ENCODE data around the gene CPNE5.

Gene CPNE5

DNA sequence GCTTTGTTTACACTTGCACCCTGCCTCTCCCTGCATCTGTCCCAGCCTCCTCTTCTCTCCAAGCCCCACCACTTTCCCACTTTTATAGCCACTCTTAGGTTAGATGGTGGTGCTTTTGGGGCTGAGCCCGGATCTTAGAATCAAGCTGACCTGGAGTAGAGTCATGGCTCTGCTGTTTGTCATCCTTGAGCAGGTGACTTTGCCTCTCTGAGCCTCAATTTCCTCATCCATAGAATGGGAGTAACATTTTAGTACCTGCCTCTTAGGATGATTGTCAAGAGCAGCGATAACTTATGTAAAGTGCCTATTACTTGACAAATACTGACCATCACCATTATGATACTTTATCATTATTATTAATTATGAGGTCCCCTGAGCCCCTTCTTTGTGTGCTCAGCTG is 48.2 kb downstream of the CPNE5 start:
- DNase-seq (ENCODE audit: low spot score) = no peak

DNA sequence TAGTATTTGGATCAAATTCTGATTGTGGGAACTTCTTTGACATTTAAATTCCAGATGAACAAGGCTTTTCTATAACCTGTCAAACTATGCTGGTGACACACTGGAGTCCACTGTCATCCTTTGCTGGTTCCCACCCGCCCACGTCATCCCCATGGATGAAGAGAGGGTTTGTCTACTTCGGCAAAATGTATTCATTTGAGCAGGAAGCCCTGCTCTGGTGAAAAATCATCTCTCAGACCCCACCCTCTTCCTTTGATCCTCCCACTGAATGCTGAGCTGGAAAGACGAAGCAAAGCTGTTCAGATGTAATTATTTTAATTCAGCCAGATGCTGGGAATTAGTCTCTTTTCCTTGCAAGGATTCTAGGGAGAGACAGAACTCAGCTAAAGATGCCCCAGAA is 50.5 kb downstream of the CPNE5 start:
- no peak for DNase-seq (ENCODE audit: low spot score)

DNA sequence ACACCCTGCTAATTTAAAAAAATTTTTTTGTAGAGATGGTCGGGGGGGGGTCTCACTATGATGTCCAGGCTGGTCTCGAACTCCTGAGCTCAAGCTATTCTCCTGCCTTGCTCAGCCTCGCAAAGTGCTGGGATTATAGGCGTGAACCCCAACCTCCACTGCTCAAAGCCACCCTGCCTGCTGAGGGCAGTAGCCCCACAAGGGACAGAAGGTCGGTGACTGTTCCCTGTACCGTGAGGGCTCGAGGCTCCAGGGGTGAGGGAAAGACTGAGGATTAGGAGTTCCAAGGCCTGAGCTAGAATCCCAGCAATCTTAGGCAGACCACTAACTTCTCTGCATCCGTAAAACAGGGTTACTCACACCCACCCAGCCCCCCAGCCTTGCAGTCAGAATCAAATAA is 51.1 kb downstream of the CPNE5 start:
- no peak for DNase-seq (ENCODE audit: low spot score)

DNA sequence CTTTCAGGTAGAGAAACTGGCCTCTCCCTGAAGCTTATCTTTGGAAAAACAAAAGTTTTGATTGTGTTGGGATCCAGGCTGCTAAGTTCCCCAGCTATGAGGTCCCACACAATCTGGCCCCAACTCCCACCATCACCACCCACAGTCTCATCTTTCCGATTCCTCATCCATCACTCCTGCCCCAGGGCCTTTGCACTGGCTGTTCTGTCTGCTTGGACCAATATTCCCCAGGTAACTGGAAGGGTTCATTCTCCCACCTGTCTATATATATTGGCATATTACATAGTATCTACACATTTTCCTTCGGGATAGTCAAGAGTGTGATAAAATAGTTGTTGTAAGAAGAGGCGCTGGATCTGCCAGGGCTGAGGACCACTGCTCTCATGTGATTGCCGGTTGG is 52.0 kb downstream of the CPNE5 start:
- DNase-seq (ENCODE audit: low spot score) = no peak

DNA sequence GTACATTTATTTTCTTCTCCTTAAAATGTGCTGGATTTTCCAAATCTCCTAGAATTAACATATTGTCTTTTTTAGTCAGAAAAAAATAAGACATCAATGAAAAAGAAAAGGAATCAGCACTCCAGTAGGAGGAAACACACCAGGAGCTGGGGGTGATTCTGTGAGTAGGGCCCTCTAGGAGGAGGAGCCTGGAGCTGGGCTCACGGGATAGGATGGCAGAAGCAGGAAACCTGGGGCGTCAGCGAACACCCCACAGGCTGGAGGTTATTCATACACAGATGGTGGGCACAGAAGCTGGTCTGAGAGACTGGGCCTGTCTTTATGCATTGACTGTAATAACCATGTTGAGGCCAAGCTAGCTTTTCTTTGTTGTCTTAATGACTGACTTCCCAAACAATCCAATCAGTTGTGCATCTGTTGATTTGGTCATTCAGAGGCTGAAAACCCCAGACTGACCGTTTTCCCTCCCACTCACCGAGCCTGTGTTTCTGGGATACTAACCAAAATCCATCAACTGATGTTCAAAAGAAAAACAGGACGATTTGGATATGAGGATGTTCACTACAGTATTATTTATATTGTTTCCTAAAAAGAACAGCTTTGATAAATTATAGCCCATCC is 53.1 kb downstream of the CPNE5 start:
- no peak for DNase-seq (ENCODE audit: low spot score)

DNA sequence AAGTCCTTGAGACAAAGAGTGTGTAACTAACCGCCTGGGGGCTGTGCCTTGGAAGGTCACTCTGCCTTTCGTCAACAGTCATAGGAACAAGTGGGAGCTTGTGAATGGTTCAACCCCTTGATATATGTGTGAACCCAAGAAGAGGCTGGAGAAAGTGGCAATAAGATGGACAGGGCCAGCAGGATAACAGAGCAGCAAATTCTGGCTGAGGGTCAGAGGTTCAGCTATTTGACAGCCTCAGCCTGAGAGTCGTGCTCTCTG is 54.9 kb downstream of the CPNE5 start:
- DNase-seq (ENCODE audit: low spot score) = no peak

DNA sequence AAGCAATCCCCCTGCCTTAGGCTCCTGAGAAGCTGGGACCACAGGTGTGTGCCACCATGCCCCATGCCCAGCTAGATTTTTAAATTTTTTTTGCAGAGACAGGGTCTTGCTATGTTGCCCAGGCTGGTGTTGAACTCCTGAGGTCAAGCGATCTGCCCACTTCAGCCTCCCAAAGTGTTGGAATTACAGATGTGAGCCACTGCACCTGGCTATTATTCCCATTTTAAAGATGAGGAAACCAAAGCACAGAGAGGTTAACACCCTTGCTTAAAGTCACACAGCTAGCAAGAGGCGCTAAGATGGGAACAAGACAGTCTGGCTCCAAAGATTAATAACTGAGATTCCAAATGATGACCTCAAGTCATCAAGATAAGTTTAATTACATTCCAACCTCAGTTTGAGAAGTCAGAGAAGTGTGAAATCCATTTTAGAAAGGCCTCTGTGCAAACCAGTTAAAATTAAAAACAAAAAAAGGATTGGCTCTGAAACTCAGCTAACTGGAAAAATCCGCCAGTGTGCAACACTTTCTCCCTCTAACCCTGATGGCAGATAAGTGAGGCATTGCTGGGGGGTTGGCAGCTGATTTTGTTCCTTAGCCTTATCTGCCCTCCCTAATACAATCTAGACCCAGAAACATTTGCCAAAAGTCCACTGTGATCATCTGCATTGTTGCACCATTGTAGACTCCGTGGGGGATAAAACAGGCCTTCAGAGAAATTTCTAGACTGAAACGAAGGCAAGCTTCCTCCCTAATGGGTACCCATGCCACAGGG is 55.5 kb downstream of the CPNE5 start:
- DNase-seq (ENCODE audit: low spot score) = no peak

DNA sequence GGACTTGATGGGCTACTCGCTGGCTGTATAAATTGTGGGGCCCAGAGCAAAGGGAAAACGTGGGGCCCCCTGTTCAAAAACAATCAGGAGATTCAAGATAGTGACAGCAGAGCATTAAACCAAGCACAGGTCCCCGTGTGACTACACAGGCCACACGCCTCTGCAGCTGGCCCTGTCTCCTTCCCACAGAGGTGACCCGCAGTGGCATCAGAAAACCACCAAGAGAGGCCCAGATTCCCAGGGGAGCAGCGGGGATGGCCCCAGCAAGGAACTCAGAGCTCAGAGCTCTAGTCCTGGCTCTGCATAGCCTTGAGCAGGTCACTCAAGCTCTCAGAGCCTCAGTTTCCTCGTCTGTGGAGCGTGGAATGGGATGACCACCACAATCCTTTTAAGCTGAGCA is 57.6 kb downstream of the CPNE5 start:
- DNase-seq (ENCODE audit: low spot score) = no peak

DNA sequence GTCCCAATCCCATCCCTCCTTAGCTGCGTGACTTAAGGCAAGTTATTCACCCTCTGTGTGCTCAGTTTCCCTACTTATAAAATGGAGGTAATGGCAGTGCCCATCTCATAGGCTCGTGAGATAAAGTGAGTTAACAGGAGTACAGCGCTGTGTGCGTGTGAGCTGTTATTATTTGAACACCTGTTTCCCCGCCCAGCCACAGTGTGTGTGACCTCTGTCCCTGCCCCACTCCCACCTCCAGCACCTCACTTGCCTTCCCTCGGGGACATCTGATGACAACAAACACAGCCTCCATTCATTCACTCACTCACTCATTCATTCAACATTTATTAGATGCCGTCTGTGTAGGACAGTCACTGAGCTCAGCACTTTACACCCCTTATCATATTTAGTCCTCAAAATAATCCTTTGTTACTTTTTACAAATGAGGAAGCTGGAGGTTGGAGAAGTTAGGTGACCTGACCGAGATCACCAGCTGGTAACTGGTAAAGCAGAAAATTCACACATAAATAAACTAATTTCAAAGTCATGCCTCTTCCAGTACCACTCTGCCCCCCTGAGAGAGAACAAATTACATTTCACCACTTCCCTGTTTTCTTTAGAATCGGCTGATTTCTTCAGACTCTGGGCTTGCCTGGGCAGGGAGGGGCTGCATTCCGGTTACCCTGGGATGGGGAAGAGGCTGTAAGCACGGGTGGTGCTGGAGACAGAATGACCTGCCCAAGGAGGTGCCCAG is 58.6 kb downstream of the CPNE5 start:
- no peak for DNase-seq (ENCODE audit: low spot score)

DNA sequence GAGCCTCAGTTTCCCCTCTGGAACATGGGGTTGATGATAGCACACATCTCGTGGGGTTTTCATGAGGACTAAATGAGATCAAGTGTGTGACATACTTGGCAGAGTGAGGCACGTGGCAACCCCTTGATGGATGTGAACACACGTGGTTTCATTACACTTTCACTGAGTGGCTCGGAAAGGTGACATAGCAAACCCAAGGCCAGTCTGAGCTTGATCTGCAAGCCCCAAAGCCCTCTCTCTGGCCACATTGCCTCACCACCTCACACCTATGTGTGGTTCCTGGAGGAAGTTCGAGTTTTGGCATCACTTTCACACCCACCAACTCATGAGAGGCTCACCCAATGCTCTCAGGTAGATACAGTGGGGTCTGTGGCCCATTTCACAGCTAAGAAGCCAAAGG is 60.0 kb downstream of the CPNE5 start:
- no peak for DNase-seq (ENCODE audit: low spot score)

DNA sequence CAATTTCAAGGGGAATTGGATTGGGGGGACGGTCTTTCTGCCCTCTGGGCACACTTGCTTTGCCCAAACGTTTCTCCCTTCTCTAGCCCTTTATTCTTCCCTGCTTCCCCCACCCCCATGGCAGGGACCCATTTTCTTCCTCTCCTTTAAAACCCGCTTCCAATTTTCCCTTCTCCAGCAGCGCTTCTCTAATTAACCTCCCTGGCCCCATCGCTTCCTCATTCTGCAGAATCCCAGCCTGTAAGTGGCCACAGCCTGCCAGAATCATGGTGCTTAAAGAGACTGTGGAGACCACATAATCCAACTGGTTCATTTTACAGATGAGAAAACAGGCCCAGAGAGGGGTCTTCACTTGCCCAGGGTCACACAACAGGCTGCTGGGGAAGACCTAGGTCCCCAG is 61.4 kb downstream of the CPNE5 start:
- no peak for DNase-seq (ENCODE audit: low spot score)

DNA sequence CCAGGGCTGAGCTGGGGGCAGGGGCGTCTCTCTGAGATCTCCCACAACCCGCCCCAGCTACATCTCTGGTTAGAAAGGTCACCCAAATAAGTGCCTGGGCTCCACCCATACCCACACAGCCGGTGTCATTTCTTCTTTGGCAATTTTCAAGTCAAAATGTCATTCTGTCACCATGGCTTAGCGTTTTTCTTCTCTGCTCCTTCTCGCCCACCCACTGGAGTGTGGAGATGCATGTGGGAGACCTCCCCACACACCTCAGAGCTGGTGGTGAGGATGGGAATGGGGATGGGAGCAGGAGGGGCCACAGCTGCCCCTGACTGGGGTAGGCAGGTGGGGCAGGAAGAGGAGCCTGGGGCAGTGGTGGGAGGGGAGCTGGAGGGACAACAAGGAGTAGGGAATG is 63.1 kb downstream of the CPNE5 start:
- DNase-seq (ENCODE audit: low spot score) = no peak

DNA sequence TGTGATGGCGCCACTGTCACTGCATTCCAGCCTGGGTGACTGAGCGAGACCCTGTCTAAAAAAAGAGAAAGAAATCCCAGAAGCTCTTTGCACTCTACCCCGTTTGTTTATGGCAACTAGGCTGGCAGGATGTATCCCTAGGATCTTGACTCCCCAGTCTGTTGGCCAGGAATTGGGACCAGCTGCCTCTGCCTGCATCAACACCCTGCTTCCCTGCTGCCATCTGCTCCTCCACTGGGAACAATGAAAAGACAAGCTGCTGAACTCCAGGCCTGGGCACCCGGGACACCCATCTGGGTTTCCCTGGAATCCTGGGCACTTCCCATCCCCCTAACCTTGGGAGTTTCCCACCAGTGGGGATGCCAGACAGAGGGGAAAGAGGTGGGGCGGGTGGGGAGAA is 64.9 kb downstream of the CPNE5 start:
- peak; percentile 57 for DNase-seq (ENCODE audit: low spot score)

DNA sequence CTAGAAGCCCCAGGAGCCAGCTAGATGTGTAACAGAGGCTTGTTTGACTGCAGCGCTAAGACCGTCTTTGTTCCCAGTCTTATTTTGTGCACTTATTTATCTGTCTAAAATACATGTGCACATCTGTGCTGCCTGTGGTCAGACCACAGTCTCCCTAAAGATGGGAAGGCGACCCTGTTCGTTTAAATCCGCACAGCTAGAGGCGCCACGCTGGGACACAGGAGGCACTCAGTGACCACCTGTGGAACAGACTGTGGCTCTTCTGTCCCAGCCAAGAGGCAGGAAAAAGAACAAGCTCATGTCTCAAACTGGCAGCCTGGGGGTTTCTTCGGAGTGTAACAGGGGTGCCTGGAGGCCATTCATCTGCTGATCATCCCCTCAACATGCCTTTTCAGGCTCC is 66.8 kb downstream of the CPNE5 start:
- no peak for DNase-seq (ENCODE audit: low spot score)

DNA sequence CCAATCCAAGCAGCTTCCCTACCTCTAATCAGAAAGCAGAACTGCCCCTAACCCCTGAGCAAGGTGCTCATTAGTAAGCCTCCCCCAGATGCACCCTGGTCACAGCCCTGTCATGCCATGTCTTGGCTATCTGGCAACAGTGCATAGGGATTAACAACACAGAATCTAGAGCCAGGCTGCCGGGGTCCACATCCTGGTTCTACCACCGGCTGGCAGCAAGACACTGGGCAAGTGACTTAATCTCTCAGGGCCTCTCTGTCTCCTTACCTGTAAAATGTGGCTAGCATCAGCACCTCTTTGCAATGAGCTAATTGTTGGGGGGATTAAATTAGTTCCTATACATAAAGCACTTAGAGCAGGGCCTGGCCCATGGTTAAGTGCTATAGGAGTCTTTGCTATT is 68.1 kb downstream of the CPNE5 start:
- DNase-seq (ENCODE audit: low spot score) = no peak

DNA sequence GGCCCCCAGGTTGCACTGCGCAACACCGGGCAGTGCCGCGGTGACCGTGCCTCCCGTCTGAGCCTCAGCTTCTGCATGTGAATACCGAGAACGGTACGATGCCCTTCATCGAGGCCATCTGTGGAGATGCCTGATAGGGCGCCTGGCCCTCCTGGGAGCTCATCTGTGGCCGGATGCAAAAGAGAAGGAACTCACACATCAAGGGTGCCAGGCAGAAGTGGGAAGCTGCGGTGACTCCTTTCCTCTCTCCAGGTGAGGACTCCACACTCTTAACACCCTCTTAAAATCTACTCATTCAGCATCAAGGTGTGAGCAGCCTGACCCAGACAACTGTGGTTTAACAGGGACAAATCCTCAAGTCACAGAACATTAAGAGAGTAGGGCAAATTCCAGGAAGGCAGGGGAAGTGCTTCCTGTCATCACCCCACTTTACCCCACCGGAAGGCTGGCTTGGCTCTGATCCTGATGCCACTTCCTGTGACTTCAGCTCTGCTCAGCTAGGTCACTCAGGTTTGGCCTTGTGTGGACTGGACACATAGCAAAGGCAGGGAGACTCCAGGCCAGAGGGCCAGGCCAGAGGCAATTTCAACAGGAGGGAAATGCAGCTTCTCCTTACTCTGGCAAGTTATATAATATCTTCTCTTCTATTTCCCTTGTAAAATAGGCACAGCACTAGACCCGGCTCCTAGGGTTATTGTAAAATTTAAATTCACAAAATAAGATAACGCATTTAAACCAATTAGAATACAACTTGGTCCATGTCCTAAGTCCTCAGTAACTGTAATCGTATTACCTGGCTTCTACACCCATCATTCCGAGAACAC is 69.4 kb downstream of the CPNE5 start:
- DNase-seq (ENCODE audit: low spot score) = no peak

DNA sequence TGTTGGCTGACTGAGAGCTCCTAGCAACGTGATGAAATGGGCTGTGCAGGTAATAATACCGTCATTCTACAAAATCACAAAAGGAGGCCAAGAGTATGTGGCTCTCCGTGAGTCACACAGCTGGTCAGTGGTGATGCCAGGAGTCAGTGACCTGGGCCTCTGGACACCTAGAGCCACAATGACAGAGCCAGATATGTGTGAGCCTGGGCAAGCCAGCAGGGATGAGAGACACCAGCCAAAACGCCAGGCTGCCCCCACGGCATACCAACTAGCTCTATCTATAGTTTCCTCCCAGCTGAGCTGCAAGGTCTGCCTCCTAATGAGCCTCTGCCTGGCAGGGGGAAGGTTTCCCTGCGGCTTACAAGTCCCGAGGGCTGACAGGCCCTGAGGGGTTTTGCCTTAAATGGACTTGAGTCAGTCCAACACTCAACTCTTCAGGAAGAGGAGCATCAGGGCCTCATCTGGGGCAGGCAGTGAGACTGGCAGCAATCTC is 70.0 kb downstream of the CPNE5 start:
- no peak for DNase-seq (ENCODE audit: low spot score)

DNA sequence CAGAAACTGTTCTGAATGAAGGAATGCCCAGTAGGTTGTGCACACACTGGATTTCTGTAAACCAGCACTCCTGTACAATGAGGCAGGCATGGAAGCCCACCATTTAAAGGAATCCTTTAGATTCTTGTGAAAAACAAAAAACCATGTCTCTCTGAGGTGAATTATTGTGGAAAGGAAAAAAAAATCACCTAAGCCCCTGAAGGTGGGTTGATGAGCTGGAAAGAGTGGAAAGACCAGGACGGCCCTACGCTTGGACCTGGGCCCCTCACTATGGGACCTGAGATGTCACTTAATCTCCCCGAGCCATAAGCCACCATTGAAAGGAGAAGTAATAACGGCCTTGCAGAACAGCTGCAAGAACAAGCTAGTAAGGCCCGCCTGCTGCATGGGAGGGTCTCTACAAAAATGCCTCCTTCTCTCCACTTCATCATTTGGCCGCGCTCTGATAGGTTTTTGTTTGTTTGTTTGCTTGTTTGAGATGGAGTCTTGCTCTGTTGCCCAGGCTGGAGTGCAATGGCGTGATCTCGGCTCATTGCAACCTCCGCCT is 72.8 kb downstream of the CPNE5 start:
- DNase-seq (ENCODE audit: low spot score) = no peak

DNA sequence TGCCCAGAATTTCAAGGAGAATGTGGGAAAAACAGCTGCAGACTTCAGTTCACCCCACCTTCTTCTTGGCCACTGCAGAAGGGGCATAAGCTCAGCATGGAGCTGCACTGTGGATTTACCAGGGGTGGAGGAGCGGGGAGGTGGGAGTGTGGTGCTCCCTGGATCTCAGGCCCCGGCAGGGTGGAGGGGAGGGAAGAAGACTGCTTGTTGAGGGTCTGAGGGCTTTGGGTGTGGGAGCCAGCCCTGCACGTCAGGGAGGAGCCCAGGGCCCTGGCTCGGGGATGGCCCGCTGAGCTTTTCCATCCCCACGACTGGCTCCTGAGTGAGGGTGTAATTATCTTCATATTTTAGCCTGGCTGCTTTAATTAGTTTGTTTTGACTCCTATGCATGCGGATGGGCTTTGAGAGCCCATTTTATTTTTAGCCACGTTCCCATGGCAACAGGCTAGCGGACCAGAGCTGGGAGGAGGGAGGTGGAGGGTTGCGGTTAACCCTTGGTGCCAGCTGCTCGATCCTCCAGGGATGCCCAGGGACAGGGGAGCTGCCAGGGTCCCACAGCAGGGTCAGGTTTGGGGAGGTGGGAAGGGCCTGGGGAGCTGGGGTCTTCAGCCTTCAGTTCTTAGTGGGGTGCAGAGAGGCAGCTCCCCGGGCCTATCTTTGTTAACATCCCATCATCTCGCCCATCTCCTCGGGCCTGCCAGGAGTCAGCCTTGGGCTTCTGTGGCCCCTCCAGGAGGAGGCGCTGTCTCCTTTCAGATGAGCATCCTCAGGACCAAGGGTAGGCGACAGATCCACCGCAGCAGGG is 73.4 kb downstream of the CPNE5 start:
- DNase-seq (ENCODE audit: low spot score) = peak; percentile 94

DNA sequence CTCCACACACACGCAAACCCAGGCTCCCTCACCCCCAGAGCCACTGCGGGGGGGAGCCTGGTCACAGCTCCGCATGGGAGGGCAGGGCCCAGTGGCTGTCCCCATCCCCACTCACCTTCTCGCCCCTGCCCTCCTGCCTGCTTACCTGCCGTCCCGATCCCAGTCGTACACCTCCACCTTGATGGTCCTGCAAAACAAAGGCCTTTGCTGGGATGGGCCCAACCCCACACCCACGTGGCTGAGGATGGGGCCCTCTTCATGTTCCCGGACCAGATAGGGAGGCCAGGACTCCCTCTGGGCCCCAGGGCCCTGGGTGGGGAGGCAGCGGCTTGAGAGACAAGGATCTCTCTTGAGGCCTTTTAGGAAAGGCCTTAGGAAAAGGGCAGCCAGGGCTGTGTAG is 74.1 kb downstream of the CPNE5 start:
- no peak for DNase-seq (ENCODE audit: low spot score)

DNA sequence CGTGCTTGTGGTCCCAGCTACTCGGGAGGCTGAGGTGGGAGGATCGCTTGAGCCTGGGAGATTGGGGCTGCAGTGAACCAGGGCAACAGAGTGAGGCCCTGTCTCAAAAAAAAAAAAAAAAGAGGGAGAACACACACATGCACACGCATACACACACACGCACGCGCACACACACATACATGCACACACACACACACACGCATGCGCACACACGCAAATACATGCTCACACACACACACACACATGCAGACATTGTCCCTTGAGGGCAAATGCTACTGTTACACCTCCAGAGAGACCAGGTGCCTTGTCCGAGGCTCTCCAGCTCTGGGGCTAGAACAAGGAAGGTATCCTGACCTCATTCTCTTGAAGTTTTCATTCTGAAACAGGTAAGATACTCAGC is 77.1 kb downstream of the CPNE5 start:
- no peak for DNase-seq (ENCODE audit: low spot score)
